Suppressor macrophage (primary cell): ENCODE measurements around the gene NDUFB3.
"Not testable (repeated sequence)": the region's sequence is repeated elsewhere in the genome, so short reads cannot be mapped to it uniquely, and the experiment has no call there.

Experiments
- DNase-seq, 4 experiments: peaks; one replicate each; pipeline ENCODE4 v3.0.0-alpha.2; 2020 to 2022

Gene NDUFB3

GRCh38 chr2:201093573-201093972, 21.8 kb downstream of the NDUFB3 start:
- DNase-seq = peak in 2 of 4 experiments; percentile 62 to 63

- no peak for DNase-seq
Measured at GRCh38 chr2:201100497-201100896, 28.7 kb downstream of the NDUFB3 start.

DNA sequence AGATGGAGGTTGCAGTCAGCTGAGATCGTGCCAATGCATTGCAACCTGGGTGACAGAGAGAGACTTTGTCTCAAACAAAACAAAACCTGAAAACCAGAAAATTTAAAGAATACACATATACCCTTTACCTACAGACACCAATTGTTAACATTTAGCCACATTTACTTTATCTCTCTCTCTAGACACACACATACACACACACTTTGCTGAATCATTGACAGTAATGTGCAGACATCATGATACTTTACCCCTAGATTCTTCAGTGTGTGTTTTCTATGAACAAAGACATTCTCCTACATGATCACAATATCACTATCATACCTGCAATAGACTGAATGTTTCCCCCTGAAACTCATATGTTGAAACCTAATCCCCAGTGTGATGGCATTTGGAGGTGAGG, 34.0 kb downstream of the NDUFB3 start:
- DNase-seq = no peak

DNA sequence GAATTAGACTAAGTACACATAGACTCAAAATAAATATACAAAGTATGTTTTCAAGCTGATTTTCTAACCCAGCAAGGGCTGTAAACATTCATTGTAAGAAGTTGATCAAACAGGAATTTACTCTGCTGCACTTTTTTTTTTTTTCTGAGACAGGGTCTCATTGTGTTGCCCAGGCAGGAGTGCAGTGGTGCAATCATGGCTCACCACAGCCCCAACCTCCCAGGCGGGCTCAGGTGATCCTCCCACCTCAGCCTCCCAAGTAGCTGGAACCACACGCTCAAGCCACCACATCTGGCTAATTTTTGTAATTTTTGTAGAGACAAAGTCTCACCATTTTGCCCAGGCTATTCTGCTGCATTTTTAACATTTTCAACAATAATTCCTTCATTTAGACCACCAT, 35.8 kb downstream of the NDUFB3 start:
- DNase-seq = no peak

DNA sequence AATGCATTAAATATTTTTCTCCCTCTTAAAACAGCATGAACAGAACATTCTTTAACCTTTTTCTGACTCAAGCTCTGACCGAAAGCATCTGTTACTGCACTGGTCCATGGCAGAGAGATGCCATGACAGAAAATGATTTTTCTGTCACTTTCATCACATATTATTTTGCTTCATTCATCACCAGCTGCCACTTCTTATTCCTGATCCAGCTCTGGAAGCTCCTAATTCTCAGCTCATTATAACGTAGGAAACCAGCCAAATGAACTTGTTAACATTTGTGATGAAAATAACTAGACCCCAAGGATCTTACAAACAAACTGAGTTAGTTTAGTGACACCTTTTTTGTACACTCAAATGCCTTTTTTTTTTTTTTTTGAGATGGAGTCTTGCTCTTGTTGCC, 36.5 kb downstream of the NDUFB3 start:
- no peak for DNase-seq

GRCh38 chr2:201109186-201109585, 37.4 kb downstream of the NDUFB3 start:
- no peak for DNase-seq

DNA sequence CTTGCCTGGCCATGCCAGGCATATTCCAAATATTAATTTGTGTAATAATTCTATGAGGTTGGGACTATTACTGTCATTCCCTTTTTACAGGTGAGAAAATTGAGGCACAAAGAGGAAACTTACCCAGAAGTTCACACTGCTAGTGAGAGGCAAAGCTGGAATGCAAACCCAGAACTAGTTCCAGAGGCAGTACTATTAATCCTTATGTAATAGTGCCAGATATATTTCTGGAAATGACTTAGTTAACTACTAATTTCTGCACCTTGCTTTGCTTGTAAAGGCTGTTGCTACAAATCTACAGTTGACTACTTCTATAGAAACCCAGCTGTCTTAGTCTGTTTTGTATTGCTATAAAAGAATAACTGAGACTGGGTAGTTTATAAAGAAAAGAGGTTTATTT, 38.8 kb downstream of the NDUFB3 start:
- no peak for DNase-seq

DNA sequence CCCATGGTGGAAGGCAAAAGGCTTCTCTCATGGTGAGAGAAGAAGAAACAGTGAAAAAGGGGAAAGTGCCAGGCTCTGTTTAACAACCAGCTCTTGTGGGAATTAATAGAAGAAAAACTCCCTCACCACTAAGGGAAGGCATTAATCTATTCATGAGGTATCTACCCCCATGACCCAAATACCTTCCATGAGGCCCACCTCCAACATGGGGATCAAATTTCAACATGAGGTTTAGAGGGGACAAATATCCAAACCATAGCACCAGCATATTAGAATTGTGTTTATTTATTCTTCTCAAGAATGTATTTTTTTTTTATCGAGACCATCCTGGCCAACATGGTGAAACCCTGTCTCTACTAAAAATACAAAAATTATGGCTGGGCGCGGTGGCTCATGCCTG, 39.3 kb downstream of the NDUFB3 start:
- no peak for DNase-seq

GRCh38 chr2:201114350-201114749, 42.5 kb downstream of the NDUFB3 start:
- no peak for DNase-seq

DNA sequence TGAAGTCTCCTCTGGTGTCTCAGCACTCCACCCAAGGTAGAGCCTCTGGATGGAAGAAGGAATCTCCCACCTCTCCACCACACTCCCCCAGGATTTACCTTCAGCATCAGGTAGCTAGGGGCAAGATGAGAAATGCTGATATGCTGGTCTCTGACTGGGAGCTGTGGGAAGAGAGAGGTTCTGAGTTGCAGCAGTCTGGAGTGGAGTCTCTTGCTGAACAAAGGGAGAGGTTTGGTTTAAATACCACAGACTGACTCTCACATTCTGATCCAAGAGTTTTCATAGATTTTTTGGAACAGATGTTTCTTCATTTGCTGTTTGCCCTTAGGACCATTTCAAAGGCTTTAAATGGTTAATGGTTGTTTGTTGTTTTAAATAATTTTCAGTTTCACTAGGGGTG, 43.0 kb downstream of the NDUFB3 start:
- DNase-seq = no peak

GRCh38 chr2:201116115-201116958, 44.5 kb downstream of the NDUFB3 start, which contains the start of gene CFLAR:
TSS of gene CFLAR (plus strand) at chr2:201116164. CDS start at chr2:201129866, 13,702 bp downstream.
- DNase-seq = peak; percentile 79 to 91 (median 86)

DNA sequence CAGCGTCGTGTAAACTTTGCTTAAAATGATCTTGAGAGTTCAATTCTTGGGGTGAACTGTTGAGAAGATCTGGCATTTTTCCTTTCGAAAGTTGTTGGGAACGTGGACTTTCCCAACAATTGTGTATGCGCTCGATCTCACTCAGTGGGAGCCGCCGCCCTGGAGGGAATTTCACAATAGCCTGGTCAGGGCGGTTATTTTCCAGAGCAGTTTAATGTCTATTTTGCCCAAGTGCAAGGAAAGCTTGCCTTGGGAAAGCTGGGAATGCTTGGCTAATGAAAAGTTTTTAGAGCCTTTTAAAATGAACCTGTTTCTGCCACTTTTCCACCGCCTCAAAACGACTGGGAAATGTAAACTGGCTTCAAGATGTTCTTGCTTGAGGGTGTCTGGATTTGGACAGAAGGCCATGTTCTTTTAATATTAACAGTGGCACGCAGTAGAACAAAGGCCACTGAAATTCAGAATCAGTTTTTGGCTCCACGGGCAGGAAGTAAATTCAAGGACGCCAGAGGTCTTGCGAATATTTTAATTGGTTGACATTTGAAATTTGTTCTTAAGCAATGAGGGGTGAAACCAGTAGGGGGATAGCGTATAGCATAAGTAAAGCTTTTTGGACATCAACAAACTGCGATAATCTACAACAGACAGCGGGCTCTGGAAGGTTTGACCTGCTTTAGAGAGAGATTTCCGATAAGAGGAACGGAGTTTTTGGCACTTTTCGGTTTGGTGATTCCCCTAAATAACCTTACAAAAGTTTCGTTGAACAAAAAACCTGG, 45.3 kb downstream of the NDUFB3 start:
- DNase-seq = peak; percentile 63 to 90 (median 82)

- DNase-seq = not testable (repeated sequence)
Measured at GRCh38 chr2:201117735-201118094, 45.9 kb downstream of the NDUFB3 start.

DNA sequence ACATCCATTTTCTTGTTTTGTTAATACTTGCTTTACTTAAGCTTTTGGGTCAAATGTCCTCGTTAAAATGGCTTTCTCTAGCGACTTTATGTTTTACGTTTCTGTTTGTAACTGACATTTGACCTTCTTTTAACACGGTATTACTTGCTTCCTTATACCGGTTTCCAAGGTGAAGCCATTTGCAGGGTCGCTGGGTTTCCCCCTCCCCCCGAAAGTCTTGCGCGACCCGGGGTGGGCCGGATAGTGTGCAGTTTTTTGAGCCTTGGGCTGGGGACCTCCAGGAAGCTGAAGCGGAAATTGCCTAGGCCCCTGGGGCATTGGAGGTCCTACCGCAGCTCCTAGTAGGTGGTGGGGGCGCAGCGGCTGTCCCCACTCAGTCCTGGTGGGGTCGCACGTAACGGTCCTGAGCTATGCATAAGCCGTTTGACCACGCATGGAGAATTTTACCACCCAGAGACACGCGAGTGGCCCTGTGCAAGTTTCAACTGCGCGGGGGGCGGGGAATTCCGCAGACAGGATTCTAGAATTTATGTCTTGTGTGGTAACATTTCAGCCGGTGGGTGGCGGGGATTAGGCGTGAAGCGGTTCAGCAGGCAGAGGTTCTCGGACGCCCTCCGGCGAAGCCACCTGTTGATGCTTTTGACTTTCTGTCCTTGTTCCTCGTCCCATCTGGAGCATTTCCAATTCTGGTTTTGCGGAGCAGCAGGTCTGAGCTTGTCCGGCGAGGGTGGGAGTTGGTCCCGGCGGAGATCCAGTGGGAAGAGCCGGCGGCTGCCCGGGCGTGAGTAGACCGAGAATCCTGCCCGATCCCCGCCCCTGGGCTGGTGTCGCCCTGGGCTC, 46.5 kb downstream of the NDUFB3 start:
- DNase-seq = peak; percentile 89 to 92 (median 90)

GRCh38 chr2:201118961-201119854, 47.4 kb downstream of the NDUFB3 start:
- peak; percentile 40 to 63 (median 57) for DNase-seq

GRCh38 chr2:201122276-201122675, 50.5 kb downstream of the NDUFB3 start:
- DNase-seq = no peak

- peak in 2 of 4 experiments; percentile 53 to 54 for DNase-seq
Measured at GRCh38 chr2:201126308-201127151, 54.7 kb downstream of the NDUFB3 start.

- DNase-seq = no peak
Measured at GRCh38 chr2:201127152-201127511, 55.3 kb downstream of the NDUFB3 start.

GRCh38 chr2:201127570-201127969, 55.8 kb downstream of the NDUFB3 start:
- peak; percentile 72 to 88 (median 76) for DNase-seq

- no peak for DNase-seq
Measured at GRCh38 chr2:201128033-201128432, 56.2 kb downstream of the NDUFB3 start.
